GM12873 (cell line): ENCODE results near the gene TBC1D14.

Experiments used
- CTCF ChIP-seq: IDR thresholded peaks from 2 replicates; pipeline ENCODE4 v1.5.1; 2012; ENCODE audit warnings: low read depth, mild to moderate bottlenecking, moderate library complexity, low read length, control low read depth; ENCODE audit not compliant: insufficient read depth; ENCODE audit errors: missing control alignments

TBC1D14 gene

DNA sequence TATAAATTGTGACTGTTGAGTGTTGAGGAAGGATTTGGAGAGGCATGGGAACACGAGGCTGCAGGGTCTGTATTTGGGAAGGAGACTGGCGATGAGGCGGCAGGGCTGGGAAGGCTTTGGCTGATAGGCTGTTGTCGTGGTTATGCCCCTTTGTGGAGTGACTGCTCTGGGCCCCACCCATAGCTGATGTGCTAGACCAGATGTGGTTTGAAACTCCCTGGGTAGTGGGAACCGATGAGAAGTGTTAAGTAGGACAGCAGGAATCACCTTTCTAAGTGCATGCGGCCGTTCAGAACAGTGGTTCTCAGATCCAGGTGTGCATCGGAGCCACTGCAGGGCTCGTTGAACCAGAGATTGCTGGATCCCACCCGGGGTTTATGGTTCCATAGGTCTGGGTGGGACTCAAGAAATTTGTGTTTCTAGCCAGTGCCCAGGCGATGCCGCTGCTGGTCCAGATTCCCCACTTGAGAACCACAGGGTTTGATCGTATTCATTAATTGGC is 42.3 kb downstream of the TBC1D14 start:
- no peak for TF ChIP-seq CTCF

DNA sequence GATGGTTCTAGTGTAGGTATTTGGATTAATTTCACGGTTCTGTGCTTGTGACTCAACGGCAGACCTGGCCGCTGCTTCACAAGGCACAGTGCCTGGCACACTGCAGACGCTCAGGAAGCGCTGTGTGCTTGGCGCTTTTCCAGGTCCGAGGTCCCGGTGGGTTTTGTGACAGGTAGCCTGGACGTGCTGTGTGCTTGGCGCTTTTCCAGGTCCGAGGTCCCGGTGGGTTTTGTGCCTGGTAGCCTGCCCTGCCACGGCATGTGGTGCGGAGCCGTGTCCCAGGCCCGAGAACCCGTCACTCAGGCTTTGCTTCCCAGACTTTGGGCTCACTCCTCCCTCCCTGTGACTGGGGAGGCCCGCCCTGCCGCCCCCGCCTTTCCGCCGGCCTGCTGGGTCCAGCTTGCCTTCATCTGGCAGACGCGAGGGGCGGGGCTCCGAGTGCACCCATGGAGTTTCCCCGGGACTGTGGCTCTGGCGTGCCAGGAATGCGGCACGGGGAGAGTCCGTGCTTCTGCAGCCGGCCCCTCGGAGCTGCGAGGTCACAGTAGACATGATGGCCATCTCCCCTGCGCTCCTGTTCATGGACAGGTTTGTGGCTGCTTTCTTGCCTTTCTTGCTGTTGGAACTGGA is 44.2 kb downstream of the TBC1D14 start:
- TF ChIP-seq CTCF = no peak

DNA sequence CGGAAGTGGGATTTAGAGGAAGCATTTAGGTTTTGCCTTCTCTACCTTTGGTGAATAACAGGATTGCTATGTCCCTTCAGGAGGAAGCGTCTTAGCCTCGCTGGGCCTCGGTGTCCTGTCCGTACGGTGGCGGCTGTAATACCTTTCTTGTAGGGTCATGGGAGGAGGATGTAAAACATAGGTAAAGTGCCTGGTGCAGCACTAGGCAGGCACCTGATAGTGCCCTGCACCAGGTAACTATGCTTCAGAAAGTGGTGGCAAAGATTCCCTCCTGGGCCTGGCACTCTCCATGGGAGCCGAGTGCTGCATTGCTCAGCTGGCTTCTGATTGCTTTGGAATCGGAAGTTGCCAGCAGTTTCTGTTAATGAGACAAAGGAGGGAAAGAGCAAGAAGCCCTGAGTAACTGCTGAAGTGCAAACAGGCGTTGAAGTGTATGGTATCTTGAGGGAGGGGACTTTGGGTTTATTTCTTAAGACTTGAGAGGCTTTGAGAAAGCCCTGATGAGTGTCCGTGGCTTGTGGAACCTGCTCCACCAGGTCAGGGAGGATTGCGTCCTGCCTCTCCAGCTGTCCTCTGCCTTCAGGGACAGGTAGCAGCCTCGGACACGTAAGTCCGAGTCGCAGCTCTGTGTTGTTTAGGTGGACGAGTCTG is 45.8 kb downstream of the TBC1D14 start:
- no peak for TF ChIP-seq CTCF

DNA sequence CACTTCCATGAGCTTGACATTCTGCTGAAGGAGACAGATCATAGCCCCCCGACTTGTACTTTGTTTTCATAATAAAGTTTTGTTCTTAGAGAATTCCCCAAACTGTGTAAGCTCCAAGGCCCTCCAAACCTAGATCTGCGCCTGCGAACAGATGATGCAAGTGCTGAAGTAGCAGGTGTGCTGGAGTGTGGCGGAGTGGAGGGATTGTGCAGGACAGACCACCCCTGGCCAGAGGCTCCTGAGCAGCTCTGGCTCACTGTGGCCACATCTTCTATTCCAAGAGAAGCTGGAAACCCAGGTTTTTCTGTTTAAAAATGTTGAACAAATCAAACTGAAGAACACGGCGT is 46.4 kb downstream of the TBC1D14 start:
- no peak for TF ChIP-seq CTCF

- no peak for TF ChIP-seq CTCF
Observed at GRCh38 chr4:6956434-6957147, 47.0 kb downstream of the TBC1D14 start.

DNA sequence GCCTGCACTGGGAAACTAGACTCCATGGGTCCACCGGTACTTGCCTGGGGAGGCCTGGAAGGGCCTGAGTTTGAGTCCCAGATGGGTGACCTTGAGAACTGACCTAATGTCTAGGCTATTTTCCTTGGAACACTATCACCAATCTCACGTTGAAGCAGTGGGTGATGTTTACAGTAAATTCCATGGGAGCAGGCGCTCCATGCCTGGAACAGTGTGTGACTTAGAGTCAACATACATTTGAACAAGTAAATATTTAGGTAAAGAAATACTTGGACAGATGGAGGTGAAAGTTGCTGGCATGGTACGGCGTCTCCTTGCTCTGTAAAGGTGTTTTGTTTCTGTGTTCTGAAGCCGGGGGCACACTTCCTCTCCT is 47.5 kb downstream of the TBC1D14 start:
- no peak for TF ChIP-seq CTCF

DNA sequence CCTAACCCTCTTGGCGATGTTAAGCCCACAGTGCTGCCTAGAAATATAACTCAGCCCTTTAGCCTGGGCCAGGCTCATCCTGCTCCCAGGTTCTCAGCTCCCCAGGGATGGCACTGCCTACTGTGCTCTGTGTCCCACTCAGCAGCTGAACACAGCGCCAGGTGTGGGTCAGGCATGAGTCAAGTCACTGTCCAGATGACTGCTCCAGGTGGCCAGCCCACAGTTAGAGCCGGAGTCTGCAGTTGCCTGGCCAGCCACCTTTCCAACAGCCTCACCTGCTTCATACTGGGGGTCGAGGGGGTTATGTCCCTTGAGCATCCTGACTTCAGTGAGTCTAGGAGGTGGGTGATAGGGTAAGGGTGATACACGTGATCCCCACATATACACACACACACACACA is 48.4 kb downstream of the TBC1D14 start:
- no peak for TF ChIP-seq CTCF
